HG03457 (cell line): Measurements from ENCODE around the gene MTRR.

Source experiments
- ATAC-seq: cut with Tn5 transposase; IDR thresholded peaks from one replicate; pipeline ENCODE4 v1.9.1; 2021; ENCODE audit warnings: moderate number of reproducible peaks; ENCODE audit not compliant: unreplicated experiment

The MTRR gene

GRCh38 chr5:7868773-7869473 is at the start of gene MTRR, which contains the start of gene FASTKD3:
MTRR (plus strand) TSS chr5:7869148; CDS start chr5:7870795, 1,647 bp downstream.
FASTKD3 (minus strand) TSS chr5:7869031; CDS start chr5:7868083, 948 bp downstream.
- ATAC-seq, result peak; percentile 97

GRCh38 chr5:7822449-7822848 is 46.5 kb upstream of the MTRR start:
- no peak for ATAC-seq

- no peak for ATAC-seq
Observed at GRCh38 chr5:7823594-7823993, 45.4 kb upstream of the MTRR start.

GRCh38 chr5:7824995-7825394 is 44.0 kb upstream of the MTRR start:
- ATAC-seq, result no peak

GRCh38 chr5:7825630-7826029 is 43.3 kb upstream of the MTRR start:
- ATAC-seq, result no peak

- no peak for ATAC-seq
Observed at GRCh38 chr5:7827610-7828009, 41.3 kb upstream of the MTRR start.

GRCh38 chr5:7828269-7828668 is 40.7 kb upstream of the MTRR start:
- no peak for ATAC-seq

- ATAC-seq, result no peak
Observed at GRCh38 chr5:7834982-7835381, 34.0 kb upstream of the MTRR start.

GRCh38 chr5:7837403-7837802 is 31.5 kb upstream of the MTRR start:
- no peak for ATAC-seq

GRCh38 chr5:7842531-7842930 is 26.4 kb upstream of the MTRR start:
- ATAC-seq, result no peak

- ATAC-seq, result no peak
Observed at GRCh38 chr5:7844901-7845300, 24.0 kb upstream of the MTRR start.

- ATAC-seq, result no peak
Observed at GRCh38 chr5:7845557-7845956, 23.4 kb upstream of the MTRR start.

GRCh38 chr5:7846327-7846726 is 22.6 kb upstream of the MTRR start:
- no peak for ATAC-seq

- ATAC-seq, result no peak
Observed at GRCh38 chr5:7848296-7848695, 20.7 kb upstream of the MTRR start.

GRCh38 chr5:7849681-7850394 is 19.1 kb upstream of the MTRR start:
- ATAC-seq, result no peak

- no peak for ATAC-seq
Observed at GRCh38 chr5:7850395-7851239, 18.3 kb upstream of the MTRR start, which contains the start of gene CFAP90. CFAP90 (minus strand) TSS chr5:7851133; CDS start chr5:7851021, 112 bp downstream.

GRCh38 chr5:7851240-7851592 is 17.7 kb upstream of the MTRR start:
- no peak for ATAC-seq

GRCh38 chr5:7851617-7852289 is 17.2 kb upstream of the MTRR start:
- no peak for ATAC-seq

GRCh38 chr5:7852542-7852941 is 16.4 kb upstream of the MTRR start:
- no peak for ATAC-seq

- no peak for ATAC-seq
Observed at GRCh38 chr5:7852988-7853387, 16.0 kb upstream of the MTRR start.

GRCh38 chr5:7855611-7856010 is 13.3 kb upstream of the MTRR start:
- ATAC-seq, result no peak
